ENCODE data around the gene RCOR3.

- TF ChIP-seq CTCF (IDR thresholded peaks at IDR 0.05) (no peak), POLR2AphosphoS5 (IDR thresholded peaks at IDR 0.05) (no peak), POLR2A (IDR thresholded peaks at IDR 0.05) (no peak), EP300 (IDR thresholded peaks at IDR 0.05) (no peak)
These were observed 102.0 kb downstream of the RCOR3 start for GRCh38 chr1:211361202-211361601.

All from upper lobe of left lung (tissue), 4 donors.